Mucosa of descending colon (tissue), 3 donors: ENCODE results near the gene TCF7L2. TPM values are rescaled to one million over a fixed set of nuclear protein-coding genes. Genes with fewer than 3 reads are reported as not detected.

Experiments used
- ATAC-seq: fragments of 200-7000 bp; cut with Tn5 transposase; one replicate; pipeline ENCODE4 v1.9.1; 2020; ENCODE audit warnings: mild to moderate bottlenecking, moderate library complexity
- DNase-seq, 3 donors: peaks; one replicate each; pipeline ENCODE4 v3.0.0-alpha.2; 2020
- H3K36me3 ChIP-seq: fragments of 200-600 bp; one replicate; pipeline ENCODE4 v1.8.0; 2021; ENCODE audit warnings: low read depth, mild to moderate bottlenecking
- H3K4me1 ChIP-seq: fragments of 200-600 bp; one replicate; pipeline ENCODE4 v1.8.0; 2021; ENCODE audit warnings: low read depth, mild to moderate bottlenecking
- H3K4me3 ChIP-seq: fragments of 200-600 bp; one replicate; pipeline ENCODE4 v1.8.0; 2021; ENCODE audit warnings: mild to moderate bottlenecking
- H3K9me3 ChIP-seq: fragments of 200-600 bp; one replicate; pipeline ENCODE4 v1.8.0; 2021; ENCODE audit warnings: mild to moderate bottlenecking
- intact Hi-C, 2 donors: fragments of 100-400 bp; cut with DNase I in 1 of 2; cut with micrococcal nuclease in 1 of 2; formaldehyde crosslinking; loops; one replicate each; pipeline versions ENCODE4 v1.11.0 to v1.11.1; 2022; cut with DNase I, micrococcal nuclease
- total RNA-seq, 3 donors: library from RNA; stranded (reverse); fragmentation: NEBNext Ultra II Directional in 2 of 3; extraction: Animal tissue kit (Norgen Biotek cat#: 25700) in 2 of 3; gene quantifications; one replicate each; pipeline versions ENCODE4 v1.2.1 to v1.2.4, GENCODE V29; 2021 to 2023
- TF ChIP-seq, protein P1 (sequence below): fragments of 200-600 bp; IDR thresholded peaks from one replicate; pipeline ENCODE4 v1.8.0; 2022; ENCODE audit warnings: antibody characterized with exemption, mild to moderate bottlenecking
- donor health status: DM: no; HTN: no; CAD: no; lungs with moderate emphysema.
- donor health status: DM: no; HTN: no; CAD: no.
- donor health status: DM: no; HTN: yes; CAD: no.

Gene TCF7L2
- total RNA-seq, 3 donors from 2014 or later = 99.6 to 182 (median 102) TPM

DNA sequence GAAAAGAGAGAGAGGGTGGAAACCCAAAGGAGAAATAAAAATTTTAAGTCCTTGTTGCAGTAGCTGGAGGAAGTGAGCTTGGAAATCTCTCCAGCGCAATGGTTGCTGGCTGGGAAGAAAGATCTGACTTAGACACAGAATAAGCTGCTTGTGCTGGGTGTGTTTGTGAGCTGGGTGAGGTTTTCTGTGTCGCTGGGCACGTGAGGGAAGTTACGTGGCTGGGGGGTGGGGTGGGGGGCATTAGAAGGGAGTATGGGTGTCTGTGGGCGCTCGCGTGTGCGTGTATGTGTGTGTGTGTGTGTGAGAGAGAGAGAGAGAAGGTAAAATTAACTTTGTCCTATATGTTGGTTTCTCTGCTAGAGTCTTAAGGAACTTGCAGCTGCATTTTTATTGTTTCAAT is 11.6 kb downstream of the TCF7L2 start:
- H3K4me1 ChIP-seq = peaks cover 43% of the 10 kb centered on the region
- intact Hi-C loops = no loop called here
- ATAC-seq (peak; percentile 48), DNase-seq (peak in 2 of 3 donors; percentile 51)
- no peak overlapping the region for H3K4me3 ChIP-seq
- H3K9me3 ChIP-seq = no peaks in the 10 kb centered on the region
- TF ChIP-seq, protein P1, sequence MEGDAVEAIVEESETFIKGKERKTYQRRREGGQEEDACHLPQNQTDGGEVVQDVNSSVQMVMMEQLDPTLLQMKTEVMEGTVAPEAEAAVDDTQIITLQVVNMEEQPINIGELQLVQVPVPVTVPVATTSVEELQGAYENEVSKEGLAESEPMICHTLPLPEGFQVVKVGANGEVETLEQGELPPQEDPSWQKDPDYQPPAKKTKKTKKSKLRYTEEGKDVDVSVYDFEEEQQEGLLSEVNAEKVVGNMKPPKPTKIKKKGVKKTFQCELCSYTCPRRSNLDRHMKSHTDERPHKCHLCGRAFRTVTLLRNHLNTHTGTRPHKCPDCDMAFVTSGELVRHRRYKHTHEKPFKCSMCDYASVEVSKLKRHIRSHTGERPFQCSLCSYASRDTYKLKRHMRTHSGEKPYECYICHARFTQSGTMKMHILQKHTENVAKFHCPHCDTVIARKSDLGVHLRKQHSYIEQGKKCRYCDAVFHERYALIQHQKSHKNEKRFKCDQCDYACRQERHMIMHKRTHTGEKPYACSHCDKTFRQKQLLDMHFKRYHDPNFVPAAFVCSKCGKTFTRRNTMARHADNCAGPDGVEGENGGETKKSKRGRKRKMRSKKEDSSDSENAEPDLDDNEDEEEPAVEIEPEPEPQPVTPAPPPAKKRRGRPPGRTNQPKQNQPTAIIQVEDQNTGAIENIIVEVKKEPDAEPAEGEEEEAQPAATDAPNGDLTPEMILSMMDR = no peak
- no peaks in the 10 kb centered on the region for H3K36me3 ChIP-seq

GRCh38 chr10:112962343-112962742 is 12.3 kb downstream of the TCF7L2 start:
- Histone ChIP-seq H3K36me3 (no peaks in the 10 kb centered on the region), H3K4me1 (peaks cover 36% of the 10 kb centered on the region), H3K9me3 (no peaks in the 10 kb centered on the region), H3K4me3 (no peak overlapping the region)
- no peak for ATAC-seq
- DNase-seq = no peak
- TF ChIP-seq, protein P1 = no peak
- intact Hi-C loops = no loop called here

- intact Hi-C loops = no loop called here
- H3K4me3 ChIP-seq = no peak overlapping the region
- H3K36me3 ChIP-seq = no peaks in the 10 kb centered on the region
- TF ChIP-seq, protein P1 = no peak
- DNase-seq (no peak), ATAC-seq (no peak)
- no peaks in the 10 kb centered on the region for H3K9me3 ChIP-seq
- H3K4me1 ChIP-seq = peaks cover 21% of the 10 kb centered on the region
Observed at GRCh38 chr10:112963835-112964234, 13.8 kb downstream of the TCF7L2 start.

GRCh38 chr10:112964482-112964881 is 14.4 kb downstream of the TCF7L2 start:
- no peak for DNase-seq
- intact Hi-C loops = no loop called here
- TF ChIP-seq, protein P1 = no peak
- Histone ChIP-seq H3K4me1 (peaks cover 20% of the 10 kb centered on the region), H3K36me3 (no peaks in the 10 kb centered on the region), H3K4me3 (no peak overlapping the region), H3K9me3 (no peaks in the 10 kb centered on the region)
- no peak for ATAC-seq

DNA sequence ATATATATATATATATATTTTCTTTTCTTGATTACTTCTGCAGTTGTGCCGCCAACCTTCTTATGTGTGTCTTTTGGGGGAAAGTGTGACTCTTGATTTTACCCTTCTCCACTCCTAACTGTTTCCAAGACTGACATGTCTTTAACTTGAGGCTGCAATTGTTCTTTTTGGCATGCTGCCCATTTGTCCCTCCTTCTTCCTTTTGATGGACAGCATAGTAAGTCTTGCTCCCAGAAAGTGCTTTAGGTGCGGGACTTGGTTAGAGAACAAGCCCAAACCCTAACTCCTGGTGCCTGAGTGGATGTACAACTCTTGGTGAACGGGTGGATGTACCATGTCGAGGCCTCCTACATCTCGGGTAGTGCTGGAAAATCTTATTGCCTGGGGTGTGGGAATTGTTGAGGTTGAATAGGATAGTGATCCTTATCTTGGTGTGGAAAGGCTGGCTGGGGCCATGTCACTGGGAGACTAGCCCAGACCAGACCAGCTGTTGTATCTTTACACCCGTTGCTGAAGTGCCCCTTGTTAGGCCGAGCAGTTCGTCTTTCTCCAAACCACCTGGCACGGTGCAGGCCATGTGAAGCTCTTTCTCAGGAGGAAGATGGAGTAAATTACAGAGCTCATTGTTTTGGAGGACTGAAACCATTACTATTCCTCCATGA is 16.3 kb downstream of the TCF7L2 start:
- peaks cover 18% of the 10 kb centered on the region for H3K4me1 ChIP-seq
- DNase-seq = no peak
- H3K36me3 ChIP-seq = no peaks in the 10 kb centered on the region
- no peak for ATAC-seq
- intact Hi-C loops = no loop called here
- no peaks in the 10 kb centered on the region for H3K9me3 ChIP-seq
- no peak overlapping the region for H3K4me3 ChIP-seq
- TF ChIP-seq, protein P1 = no peak
